Eye (tissue), 1 donor: ENCODE data around the gene NSG2.

Source experiments
- DNase-seq: peaks from one replicate; pipeline ENCODE4 v3.0.0-alpha.2; 2015

The NSG2 gene

GRCh38 chr5:174045470-174046025 lies at the start of gene NSG2:
Gene NSG2, plus strand, starts transcription at chr5:174045706. Its CDS starts 1,050 bp downstream, at chr5:174046756.
- DNase-seq: peak; percentile 97

- DNase-seq: no peak
Observed at GRCh38 chr5:173997331-173997730, 48.2 kb upstream of the NSG2 start.

GRCh38 chr5:173998531-173998930 lies 47.0 kb upstream of the NSG2 start:
- no peak for DNase-seq

- no peak for DNase-seq
Observed at GRCh38 chr5:174000076-174000475, 45.4 kb upstream of the NSG2 start.

- no peak for DNase-seq
Observed at GRCh38 chr5:174003795-174004194, 41.7 kb upstream of the NSG2 start.

- no peak for DNase-seq
Observed at GRCh38 chr5:174008922-174009321, 36.6 kb upstream of the NSG2 start.

- no peak for DNase-seq
Observed at GRCh38 chr5:174010365-174010764, 35.1 kb upstream of the NSG2 start.

- DNase-seq: no peak
Observed at GRCh38 chr5:174011441-174011840, 34.1 kb upstream of the NSG2 start.

- DNase-seq: peak; percentile 17
Observed at GRCh38 chr5:174020069-174020927, 25.2 kb upstream of the NSG2 start.

- DNase-seq: no peak
Observed at GRCh38 chr5:174020928-174021304, 24.6 kb upstream of the NSG2 start.

GRCh38 chr5:174022384-174023095 lies 23.0 kb upstream of the NSG2 start:
- no peak for DNase-seq

- DNase-seq: no peak
Observed at GRCh38 chr5:174030286-174030685, 15.2 kb upstream of the NSG2 start.

- DNase-seq: peak; percentile 56
Observed at GRCh38 chr5:174044466-174045254, 846 bp upstream of the NSG2 start.

- peak; percentile 35 for DNase-seq
Observed at GRCh38 chr5:174046558-174046957, 1.1 kb downstream of the NSG2 start.

- DNase-seq: peak; percentile 23
Observed at GRCh38 chr5:174047472-174048099, 2.1 kb downstream of the NSG2 start.

- no peak for DNase-seq
Observed at GRCh38 chr5:174052636-174053035, 7.1 kb downstream of the NSG2 start.

- no peak for DNase-seq
Observed at GRCh38 chr5:174053905-174054304, 8.4 kb downstream of the NSG2 start.

GRCh38 chr5:174056064-174056847 lies 10.8 kb downstream of the NSG2 start:
- DNase-seq: peak; percentile 39

GRCh38 chr5:174057206-174057605 lies 11.7 kb downstream of the NSG2 start:
- DNase-seq: no peak

GRCh38 chr5:174058433-174059122 lies 13.1 kb downstream of the NSG2 start:
- no peak for DNase-seq

- DNase-seq: no peak
Observed at GRCh38 chr5:174059247-174059646, 13.7 kb downstream of the NSG2 start.
